Inflammatory macrophage (primary cell): Measurements from ENCODE around the gene ASCL1.

Experiments
- DNase-seq, 2 donors: peaks; one replicate each; pipeline ENCODE4 v3.0.0-alpha.2; 2020 to 2022
- total RNA-seq, 18 experiments: gene quantifications; one replicate each; lab custom pipeline; 2026; ENCODE audit warnings: mixed read lengths in 6 of 18, inconsistent platforms in 2 of 18; lab: John Stamatoyannopoulos, UW

The ASCL1 gene
- total RNA-seq, result 0 to 0.67 (median 0.05) reads per million in 18 experiments

DNA sequence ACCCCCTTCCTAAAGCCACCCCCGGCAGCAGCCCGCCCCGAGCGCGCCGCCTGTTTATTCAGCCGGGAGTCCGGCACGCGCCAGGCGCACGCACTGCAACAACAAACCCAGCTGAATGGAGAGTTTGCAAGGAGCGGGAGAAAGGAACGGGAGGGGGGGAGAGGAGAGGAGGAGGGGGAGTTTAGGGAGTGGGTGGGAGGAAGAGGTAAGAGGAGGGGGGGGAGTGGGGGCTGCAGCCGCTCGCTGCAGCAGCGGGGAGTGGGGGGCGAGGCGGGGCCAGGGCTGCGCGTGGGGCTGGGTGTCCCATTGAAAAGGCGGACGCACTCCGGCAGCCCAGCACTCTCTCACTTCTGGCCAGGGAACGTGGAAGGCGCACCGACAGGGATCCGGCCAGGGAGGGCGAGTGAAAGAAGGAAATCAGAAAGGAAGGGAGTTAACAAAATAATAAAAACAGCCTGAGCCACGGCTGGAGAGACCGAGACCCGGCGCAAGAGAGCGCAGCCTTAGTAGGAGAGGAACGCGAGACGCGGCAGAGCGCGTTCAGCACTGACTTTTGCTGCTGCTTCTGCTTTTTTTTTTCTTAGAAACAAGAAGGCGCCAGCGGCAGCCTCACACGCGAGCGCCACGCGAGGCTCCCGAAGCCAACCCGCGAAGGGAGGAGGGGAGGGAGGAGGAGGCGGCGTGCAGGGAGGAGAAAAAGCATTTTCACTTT lies at the start of gene ASCL1:
Gene ASCL1 (plus strand): TSS at position 336 of the 712 bp plus-strand sequence. CDS start 571 bp downstream, outside the sequence.
- peak in 1 of 2 donors; percentile 10 for DNase-seq

DNA sequence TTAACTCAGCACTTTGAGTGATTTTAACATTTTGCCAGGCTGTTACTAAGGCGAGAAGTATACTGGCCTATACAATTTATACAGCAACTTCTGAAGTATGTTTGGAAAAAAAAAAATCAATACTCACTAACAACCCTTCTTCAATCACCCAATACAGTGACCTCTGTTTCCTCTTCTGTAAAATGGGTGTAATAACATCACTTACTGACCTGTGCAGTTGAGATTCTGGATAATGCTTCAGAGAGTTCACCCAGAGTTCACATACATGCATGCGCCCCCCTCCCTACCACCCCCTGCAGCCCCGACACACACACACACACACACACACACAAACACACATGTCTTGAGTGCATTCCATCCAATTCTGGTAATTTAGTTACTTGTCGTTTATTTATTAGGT lies 49.6 kb upstream of the ASCL1 start:
- no peak for DNase-seq

DNA sequence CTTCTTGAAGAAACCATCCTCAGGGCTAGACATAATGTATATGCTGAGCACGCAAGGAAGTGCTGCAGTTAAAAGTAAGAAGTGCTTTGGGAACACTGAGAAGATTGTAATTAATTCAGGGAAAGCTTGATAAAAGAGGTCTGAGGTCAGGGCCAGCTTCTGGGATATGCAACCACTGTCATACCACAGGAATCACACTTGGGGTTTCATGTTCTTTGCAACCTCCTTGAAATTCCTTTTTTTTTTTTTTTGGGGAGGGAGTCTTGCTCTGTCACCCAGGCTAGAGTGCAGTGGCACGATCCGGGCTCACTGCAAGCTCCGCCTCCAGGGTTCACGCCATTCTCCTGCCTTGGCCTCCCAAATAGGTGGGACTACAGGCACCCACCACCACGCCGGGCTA lies 47.3 kb upstream of the ASCL1 start:
- no peak for DNase-seq

DNA sequence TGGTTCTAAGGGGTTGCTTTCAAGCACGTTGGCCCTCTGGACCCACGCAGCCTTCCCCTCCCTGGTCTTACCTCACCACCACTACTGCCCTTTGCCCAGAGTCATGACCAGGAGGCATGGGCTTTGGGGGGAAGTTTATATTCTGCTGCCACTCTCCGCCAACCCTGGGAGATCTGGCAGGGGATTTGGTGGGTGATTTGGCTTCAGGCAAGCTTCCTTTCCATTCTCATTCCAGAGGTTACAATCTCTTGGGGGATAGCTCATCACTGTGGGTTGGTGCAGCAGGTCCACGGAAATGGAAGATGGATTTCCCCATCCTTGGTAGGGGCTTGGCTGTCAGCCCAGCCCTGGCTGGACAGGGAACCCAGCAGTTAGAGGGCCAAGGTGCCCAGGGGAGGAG lies 46.7 kb upstream of the ASCL1 start:
- DNase-seq, result no peak

DNA sequence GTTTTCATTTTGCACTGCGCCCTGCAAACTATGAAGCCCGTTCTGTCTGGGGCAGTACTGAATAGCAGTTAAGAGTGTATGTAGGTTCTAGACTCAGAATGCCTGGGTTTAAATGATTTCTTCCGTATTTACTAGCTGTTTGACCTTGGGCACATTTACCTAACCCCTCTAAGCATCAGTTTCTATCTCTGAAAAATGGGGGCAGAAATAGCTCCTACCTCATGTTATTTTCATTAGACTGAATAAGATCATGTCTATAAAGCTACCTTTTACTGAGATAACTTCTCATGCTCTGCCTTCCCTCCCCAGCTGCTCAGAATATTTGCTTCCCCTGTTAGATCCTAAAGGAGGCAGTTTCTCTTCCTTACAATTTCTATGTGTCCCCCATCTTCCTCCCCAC lies 46.2 kb upstream of the ASCL1 start:
- no peak for DNase-seq

DNA sequence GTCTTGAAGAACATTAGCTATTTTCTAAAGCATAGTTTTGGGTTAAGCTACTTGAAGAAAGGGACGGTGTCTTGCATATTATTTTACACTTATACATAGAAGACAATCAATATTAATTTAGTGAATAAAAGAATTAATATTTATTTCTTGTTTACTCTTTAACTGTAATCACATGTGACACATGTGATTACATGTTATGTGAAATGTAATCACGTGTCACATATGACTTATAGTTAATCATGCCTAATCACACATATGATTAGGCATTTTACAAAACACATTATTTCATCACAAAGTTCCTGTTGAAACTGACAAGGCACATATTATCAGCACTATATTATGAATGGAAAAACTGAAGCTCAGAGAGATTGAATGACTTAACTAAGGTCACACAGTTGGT lies 45.2 kb upstream of the ASCL1 start:
- no peak for DNase-seq

DNA sequence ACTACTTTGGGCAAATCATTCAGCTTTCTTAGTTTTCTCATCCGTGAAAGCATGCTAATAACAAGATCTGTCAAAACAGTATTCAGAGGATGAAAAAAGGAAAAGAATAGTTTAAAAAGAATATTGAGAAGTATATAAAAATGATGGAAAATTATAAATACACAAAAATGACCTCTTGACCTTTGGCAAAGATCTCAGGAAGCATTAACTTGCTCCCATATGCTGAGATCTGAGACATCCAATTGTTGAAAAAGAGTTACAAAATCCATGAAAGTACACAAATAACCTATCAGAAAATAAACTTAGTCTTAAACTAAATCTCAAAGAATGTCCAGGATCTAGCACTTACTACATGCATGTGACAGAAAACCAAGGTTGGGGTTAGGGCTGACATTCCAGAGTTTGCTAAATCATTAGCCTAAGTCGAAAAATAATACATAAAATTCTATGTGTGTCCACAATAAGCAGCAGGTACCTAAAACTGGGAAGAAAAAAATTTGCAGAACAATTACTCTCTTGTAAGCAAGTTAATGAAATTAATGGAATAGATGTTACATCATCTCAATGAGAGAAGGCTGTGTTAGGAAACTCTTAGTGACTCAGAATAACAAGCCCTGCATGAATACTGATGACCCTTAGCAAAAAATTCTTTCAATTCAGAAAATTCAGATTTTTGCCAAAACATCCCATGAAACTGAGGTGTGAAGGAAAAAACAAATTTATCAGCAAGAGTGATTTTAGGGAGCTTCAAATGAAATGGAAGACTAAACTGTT lies 43.8 kb upstream of the ASCL1 start:
- no peak for DNase-seq

DNA sequence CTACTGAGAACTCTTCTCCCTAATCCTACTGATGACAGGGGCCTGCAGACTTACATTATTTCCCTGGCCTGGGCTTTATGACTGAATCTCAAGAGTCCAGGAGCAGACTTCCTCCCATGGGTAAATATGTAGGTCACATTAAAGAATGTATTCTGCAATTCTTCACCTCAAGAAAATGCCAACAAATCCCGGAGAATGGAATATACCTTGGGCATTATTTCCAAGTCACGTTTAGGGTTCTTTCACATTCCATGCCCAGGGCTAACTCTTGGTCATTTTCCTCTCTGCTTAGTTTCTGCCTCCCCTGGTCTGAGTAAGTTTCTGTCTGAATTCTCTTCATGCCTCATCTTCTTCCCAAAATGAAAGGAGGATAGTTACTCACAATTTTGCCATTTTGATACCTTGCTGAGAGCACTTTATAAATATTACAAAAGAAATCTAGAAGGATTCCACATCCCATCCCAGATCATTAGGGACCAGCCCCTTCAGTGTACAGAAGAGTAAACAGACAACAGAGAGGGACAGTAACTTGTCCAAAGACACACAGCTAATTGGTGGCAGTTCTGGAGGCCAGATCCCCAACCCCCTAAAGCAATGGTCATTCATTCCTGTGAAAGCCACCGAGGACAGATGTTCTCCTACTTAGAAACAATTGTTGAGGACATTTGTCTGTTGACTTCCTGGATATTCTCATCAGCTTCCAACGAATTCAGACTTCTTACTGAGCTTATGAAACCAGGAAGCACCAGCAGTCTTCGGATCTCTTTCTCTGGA lies 41.0 kb upstream of the ASCL1 start:
- no peak for DNase-seq

DNA sequence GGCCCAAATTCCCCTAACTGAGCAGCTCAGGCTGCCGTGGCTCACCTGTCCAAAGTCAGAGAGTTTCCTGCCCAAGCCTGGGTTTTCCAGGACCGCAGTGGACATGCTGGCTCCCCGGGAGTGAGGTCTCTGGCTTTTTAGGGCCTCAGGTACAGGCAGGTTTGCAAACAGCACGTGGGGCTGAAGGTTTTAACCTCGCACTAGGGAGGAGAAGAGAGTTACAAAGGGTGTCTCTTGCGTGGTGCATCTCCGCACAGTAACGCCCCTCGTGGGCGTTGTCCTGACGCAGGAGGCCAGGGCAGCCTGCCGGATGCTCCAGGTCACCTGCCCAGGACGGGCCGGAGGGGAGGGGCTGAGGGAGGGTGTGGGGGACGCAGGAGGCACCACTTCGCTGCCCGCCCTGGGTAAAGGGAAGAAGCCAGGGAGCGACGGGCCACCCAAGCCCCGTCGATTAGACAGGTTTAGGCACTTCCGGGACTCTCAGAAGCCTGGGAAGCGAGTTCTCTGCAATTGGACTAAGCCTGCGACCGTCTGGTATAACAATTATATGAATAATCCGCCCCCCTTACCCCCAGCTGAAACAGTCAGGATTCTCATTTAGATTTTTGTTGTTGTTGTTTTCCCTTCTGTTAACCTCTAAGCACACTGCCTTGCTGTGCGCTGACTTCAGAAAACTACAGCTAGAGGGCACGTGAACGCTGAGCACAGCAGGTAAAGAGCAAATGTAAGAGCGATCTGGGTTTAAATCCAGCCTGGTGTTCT lies 40.3 kb upstream of the ASCL1 start, which contains the start of gene PAH:
Gene PAH (minus strand): TSS at position 219 of the 762 bp plus-strand sequence. CDS start 114 bp downstream, at position 105.
- no peak for DNase-seq

DNA sequence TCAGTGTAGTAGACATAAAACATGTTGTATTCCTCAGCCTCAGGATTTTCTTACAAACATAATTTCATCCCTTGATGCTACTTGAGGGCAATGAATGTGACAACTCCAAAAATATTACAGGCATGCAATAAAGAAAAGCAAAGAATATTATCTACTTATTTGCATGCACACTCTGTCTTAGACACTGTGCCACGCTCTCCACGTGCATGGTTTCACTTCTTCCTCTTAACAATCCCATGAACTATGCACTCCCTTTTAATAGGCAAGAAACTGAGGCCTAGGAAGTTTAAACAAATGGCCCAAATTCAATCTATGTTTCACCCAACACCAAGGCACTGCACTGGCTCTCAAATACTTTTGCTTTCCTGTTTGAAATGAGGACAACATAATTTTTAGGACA lies 38.6 kb upstream of the ASCL1 start:
- DNase-seq, result no peak

DNA sequence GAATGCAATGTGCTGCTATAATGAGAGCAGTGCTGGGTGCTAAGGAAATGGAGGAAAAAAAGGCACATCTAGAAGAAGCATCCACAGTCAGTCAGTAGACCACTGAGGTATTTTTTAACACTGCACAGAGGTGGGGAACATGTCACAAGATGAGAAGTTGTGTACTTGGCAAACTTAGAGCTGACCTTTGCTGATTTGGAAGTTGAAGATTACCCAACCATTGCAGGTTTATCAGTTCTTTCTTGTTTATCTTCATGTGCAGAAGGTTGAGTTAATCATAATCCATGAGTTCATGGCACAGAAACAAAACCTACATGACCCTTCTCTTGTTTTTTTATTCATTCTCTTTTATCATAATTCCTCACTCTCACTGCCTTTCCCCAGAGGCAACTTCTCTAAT lies 37.2 kb upstream of the ASCL1 start:
- DNase-seq, result no peak

DNA sequence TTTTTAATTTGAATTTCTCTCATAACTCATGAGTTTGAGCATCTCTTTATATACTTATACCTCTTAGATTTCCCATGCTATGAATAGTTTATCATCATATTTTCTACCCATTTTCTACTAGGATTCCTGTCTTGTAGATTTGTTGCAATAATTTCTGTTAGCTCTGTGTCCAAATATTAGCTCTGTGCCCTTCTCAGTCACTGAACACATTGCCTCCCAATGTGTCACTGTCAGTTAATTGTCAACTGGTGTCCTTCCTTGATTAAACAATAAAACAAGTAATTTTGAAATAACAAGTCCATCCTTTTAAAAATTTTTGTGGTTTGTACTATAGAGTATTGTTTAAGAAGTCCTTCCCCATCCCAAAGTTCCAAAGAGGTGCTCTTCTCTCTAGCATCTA lies 36.2 kb upstream of the ASCL1 start:
- DNase-seq, result no peak

DNA sequence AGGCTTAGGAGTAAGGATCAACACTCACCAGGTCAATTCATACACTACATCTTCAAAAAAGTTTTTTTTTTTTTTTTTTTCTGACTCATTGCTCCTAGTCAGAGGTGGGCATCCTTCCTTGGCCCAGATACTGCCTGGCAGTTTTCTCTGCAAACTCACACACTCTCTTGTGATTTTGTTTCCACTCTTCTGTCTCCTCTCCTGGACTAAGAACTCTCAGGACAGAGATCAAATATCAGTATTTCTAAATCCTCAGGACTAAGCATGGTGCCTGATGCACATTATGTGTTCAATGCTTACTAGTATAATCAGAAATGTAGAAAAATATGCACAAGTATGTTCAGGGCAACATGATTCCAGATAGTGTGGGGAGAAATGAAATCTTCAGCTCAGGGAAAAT lies 30.3 kb upstream of the ASCL1 start:
- no peak for DNase-seq

DNA sequence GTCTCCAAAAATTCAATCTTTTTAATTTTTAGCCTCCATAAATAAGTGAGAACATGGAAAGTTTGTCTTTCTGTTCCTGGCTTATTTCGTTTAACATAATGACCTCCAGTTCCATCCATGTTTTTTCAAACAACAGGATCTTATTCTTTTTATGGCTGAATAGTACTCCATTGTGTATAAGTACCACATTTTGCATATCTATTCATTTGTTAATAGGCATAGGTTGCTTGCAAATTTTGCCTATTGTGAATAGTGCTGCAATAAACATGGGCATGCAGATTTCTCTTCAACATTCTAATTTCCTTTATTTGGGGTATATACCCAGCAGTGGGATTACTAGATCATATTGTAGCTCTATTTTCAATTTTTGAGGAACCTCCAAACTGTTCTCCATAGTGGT lies 24.3 kb upstream of the ASCL1 start:
- DNase-seq, result no peak

DNA sequence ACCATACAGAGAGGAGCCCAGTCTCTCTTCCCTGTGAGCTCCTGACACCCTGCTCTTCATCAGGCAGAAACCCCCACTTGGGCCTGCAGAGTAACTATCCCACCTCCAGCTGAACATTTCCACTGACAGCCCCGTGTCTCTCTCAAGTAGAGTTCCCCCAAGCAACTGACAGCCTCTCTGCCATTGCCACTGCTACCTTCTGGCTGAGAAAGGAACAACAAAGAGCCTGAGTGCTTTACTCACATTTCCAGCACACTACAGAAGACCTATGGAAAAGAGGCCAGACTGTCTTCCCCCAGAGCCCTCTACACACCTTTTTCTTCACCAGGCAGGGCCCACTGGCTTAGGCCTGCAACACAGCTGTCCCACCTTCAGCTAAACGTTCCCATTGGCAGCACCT lies 18.4 kb upstream of the ASCL1 start:
- DNase-seq, result no peak

DNA sequence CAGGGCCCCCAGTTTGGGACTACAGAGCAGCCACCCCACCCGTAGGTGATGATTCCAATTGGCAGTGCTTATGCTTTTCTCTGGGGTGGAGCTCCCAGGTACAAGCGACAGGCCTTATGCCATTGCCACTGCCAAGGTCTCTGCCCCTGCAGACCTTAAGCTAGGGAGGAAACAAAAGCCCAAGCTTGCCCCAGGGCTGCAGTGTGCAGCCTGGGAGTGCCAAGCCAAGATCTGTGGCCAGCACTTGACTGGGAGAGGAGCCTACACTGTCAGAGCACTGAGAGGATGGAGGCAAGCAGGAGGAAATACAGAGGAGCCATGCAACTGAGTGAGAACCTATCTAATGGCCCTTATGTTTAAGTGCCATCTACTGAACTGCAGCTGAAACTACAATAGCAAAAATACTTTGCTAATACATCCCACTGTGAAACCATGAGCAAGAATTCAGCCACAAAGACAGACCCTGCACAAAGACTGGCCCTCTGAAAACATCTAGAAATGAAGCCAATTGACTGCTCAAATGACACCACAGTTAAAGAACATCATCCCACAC lies 17.7 kb upstream of the ASCL1 start:
- no peak for DNase-seq

DNA sequence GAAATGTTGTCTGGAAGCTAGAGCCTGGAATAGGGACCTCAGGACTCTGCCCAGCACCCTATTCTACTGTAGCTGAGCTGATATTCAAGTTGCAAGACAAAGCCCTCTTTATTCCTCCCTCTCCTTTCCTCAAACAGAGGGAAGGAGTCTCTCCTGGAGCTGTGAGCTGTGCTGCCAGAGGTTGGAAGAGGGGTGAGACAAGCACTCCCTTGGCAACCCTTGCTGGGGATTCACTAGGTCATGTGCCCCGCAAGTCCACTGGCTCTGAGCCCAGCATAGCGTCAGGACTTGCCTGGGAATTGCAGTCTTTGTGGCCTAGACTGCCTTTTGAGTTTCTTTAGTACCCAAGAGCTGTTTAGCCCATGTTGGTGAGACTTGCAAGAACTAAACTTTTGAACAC lies 11.4 kb upstream of the ASCL1 start:
- no peak for DNase-seq

DNA sequence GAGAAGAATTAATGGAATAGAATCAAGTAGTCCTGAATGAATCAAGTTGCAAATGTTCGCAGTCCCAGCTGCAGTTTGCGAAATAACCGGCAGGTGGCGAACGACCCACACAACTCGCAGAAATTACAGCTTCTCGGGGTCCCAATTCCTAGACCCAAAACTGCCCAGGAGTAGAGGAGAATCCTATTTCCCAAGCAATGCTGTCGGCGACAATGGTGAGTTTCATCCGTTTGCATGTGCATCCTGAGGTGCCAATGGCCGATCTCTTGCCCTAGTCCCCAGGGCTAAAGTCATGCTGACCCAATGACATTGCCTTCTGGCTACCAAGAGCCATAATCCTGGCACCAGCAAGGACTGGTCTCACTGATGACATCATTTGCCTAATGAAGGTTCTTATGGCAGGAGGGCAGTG lies 8.5 kb upstream of the ASCL1 start:
- DNase-seq, result peak; percentile 16 to 41

DNA sequence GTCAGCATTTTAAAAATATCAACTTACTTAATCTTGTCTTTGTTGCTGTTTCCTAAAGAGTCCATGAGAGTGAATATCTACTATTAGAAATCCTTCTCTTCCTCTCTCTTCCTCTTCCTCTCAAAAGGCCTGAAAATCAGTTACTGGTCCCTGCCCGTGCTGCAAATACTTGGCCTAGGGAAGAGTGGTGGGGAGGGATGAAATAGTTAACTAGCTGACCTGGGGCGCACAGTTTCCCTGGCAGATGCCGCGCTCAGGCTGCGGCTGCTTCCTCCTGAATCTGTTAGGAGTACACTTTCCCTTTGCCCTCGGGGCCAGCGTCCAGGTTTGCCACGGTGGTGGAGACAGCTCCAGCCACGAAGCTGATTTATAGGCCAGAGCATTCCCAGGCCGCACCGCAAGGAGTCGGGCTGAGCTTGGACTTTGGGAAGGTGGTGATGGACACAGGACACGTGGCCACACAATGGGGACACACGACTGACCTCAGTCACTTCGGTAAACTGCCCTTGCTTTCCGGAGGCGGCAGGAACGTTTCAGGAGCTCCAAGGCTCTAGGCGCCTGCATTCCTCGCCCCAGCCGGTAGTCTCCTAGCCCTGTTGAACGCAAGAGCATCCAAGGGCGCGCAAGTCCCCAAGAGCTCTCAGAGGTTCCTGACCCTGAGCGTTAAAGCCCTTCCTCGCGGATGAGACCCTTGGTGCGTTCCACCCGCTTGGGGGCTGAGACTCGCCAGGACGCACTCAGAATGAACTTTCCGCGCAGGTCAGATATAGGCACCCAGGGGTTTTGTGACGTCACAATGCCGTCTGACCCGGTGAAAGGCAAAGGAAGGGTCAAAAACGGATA lies 7.1 kb upstream of the ASCL1 start:
- no peak for DNase-seq

DNA sequence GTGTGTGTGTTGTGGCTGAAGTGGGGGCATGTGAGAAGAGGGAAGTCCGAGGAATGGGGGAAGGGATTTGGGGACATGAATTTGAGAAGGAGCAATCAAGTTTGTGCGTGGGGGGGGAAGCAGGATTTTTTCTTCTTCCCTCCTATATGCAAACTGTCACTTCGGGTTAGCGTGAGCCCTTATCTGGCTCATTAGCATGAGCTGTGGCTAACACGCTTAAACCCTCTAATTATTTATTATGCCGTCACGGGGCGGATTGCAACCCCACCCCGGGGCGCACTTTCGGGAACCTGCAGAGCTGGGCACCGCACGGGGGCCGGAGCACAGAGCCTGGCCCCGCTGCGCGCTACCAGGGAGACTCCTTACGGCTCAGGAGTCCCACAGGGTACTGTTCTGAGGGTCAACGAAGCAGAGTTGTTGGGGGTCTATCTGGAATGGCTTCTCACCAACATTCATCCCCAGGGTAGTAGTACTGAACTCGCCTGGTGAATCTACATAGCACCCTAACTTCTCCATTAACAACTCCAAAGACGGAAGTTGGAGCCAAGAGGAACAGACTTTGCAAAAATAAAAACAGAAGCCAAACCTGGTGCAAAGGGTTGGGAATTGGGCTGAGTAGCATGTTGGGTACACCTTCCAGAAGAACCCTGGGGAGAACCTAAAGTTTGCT lies 6.4 kb upstream of the ASCL1 start:
- no peak for DNase-seq

DNA sequence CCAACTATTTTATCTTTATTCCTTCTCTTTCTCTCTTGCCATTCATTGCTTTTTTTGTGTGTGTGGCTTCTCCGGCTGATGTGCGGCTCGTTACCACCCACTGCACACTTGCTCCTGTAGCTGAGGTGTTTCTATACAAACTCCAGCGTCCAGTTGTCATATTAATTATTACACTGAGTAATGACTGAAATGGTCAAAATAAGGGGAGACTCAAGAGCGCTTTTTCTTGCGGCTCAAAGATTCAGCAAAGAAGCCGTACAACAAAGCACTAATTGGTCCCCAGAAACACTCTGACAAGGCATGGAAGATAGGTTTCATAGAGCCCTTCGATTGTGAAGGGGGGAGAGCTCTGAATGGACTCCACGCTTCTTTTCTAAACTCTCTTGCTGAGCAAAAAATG lies 5.6 kb upstream of the ASCL1 start:
- DNase-seq, result no peak
